GM18951 (cell line): ENCODE data around the gene PDCD1LG2.

ENCODE experiments used
- POLR2A ChIP-seq: IDR thresholded peaks from 4 replicates; pipeline ENCODE4 v1.6.1; 2011; ENCODE audit warnings: mild to moderate bottlenecking; ENCODE audit not compliant: insufficient read length, insufficient read depth; ENCODE audit errors: extremely low read depth
- in situ Hi-C: fragments of 300-500 bp; cut with MboI; formaldehyde crosslinking; loops from one replicate; pipeline ENCODE4 v1.12.0; 2022; ENCODE audit warnings: low sequenced_read_pairs, mixed read lengths, inconsistent platforms; ENCODE audit not compliant: unreplicated experiment

The PDCD1LG2 gene

GRCh38 chr9:5509573-5509972, 758 bp upstream of the PDCD1LG2 start:
- no peak for TF ChIP-seq POLR2A
- in situ Hi-C loops, result no loop called here

DNA sequence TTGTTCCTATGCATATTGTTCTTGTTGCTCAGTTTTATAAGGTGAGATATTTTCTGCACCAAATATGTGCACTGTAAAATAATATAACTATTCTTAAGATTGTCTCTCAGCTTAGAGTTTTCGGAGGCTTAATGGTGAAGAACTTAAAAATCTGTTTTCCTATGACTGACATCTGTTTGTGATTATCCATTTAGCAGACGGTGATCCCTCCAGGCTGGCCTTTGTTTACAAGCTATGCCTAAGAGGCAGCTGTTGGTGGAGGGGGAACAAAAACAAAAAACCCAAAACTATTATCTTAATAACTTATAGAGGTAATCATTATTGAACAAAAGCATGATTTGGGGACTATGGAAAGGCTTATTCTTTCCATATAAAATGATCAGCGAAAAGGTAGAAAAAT, 658 bp downstream of the PDCD1LG2 start:
- in situ Hi-C loops, result no loop called here
- no peak for TF ChIP-seq POLR2A

DNA sequence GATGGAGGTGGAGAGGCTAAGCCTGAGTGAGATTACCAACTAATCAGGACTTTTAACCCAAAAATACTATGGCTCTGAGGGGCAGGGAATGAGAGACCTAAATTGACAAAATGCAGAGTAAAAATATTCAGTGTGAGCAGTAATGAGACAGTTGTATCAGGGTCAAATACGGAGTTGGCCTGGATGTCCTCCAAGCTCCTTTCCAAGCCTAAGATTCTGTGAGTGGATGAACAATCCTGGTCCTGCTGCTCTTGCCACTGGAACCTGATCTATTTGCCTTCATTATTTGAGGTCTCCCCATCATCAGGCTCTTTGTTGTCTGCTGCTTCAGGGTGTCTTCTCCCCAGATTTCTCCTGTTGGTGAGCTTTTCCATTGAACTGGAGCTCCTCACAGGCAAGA, 1.1 kb downstream of the PDCD1LG2 start:
- in situ Hi-C loops, result no loop called here
- TF ChIP-seq POLR2A, result no peak

- in situ Hi-C loops, result no loop called here
- peak; percentile 29 for TF ChIP-seq POLR2A
Observed at GRCh38 chr9:5511935-5512580, 1.7 kb downstream of the PDCD1LG2 start.

DNA sequence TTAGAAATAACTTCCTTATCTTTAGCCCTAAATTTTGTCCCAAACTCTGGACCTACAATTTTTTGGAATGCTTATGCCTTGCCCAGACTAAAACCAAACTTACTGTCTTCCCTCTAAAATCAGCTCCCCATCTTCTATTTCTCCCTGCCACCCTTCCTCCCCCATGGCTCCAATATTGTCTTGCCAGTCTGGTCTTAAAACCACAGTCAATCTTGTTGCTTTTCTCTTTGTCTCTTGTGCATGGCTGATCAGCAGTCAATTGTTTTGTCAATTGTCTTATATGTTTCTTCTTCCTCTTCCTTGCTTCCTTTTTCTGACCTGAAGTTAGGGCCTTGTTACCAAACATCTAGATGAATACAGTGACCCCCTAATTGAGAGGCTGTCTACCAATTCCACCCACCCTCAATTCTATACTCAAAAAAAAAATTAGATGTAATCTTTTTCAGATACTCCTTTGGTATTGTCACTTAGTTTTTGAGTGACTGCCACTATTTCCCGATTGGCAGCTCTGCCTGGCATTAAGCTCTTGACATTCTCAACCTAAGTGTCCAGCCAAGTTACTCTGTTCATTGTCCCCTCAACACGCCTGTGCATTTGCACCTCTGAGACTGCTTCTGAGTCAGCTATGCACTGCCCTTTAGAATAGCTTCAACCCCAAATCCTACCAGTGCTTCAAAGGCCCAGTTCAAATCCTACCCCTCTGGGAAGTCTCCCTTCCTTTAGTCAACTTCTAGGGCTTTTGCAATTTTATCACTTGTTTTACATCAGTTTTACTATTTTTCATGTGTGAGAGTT, 2.5 kb downstream of the PDCD1LG2 start:
- in situ Hi-C loops, result no loop called here
- TF ChIP-seq POLR2A, result no peak

DNA sequence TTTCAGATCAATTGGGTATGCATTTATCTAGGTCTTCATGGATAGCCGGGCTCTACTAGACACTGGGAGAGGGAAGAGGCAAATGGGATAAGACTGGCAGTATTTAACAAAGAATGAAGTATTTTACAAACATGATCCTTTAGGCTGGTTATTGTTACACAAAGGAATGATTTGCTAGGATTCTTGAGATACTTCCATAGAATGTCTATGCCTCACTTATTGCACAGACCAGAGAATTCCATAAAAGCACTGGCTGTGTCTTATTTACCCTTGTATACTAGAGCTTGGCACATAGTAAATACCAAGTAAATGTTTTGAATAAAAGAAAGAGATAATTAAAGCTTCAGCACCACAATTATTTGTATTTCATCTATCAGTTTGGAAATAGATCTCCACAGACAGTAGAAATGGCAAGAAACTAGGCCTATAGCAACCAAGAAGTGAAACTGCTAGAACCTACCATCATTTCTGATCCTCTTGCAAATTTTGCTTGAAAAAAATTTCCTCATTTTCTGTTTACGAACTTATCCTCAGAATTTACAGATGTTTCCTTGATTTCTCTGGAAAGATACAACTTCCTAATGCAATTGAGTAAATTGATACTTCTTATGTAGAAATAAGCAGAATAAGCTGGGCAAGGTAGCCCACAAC, 3.8 kb downstream of the PDCD1LG2 start:
- in situ Hi-C loops, result no loop called here
- no peak for TF ChIP-seq POLR2A

DNA sequence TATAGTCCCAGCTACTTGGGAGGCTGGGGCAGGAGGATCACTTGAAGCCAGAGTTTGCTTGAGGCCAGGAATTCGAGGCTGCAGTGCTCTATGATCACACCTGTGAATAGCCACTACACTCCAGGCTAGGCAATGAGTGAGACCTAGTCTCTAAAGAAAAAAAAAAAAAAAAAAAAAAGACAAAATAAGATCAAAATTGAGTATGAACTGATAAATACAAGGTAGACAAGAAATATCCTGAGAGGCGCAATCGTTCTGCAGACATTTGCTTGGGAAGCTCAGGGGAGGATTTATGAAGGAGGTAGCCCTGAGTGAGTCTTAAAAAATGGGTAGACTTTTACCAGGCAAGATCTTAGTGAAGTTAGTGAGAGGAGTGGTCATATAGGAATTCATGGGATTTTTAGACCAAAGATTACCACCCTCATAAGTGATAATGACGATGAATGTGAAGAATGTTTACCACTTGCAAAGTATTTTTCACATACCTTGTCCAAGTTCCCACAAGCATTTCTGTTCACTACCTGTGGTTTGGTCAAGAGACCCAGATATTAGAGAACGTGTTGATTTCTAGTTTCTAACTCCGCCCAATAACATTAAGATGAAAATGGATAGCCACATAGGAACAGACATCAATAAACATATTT, 4.4 kb downstream of the PDCD1LG2 start:
- TF ChIP-seq POLR2A, result no peak
- in situ Hi-C loops, result no loop called here

DNA sequence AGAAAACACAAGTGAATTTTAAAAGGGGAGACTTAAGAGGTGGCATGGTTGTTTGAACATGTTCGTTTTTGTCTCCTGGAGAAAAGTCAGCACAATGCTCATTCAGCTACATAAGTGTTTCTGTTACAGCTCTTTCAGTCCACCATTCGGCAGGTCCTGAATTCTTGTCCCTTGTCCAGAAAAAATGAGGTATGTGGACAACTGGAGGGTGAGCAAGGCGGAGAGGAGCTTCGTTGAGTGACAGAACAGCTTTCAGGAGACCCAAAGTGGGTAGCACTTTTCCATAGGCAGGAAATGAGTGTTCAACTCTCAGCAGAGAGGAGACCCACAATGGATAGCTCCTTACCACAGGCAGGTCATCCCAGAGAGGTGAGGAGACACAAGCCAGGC, 4.9 kb downstream of the PDCD1LG2 start:
- no peak for TF ChIP-seq POLR2A
- in situ Hi-C loops, result no loop called here

DNA sequence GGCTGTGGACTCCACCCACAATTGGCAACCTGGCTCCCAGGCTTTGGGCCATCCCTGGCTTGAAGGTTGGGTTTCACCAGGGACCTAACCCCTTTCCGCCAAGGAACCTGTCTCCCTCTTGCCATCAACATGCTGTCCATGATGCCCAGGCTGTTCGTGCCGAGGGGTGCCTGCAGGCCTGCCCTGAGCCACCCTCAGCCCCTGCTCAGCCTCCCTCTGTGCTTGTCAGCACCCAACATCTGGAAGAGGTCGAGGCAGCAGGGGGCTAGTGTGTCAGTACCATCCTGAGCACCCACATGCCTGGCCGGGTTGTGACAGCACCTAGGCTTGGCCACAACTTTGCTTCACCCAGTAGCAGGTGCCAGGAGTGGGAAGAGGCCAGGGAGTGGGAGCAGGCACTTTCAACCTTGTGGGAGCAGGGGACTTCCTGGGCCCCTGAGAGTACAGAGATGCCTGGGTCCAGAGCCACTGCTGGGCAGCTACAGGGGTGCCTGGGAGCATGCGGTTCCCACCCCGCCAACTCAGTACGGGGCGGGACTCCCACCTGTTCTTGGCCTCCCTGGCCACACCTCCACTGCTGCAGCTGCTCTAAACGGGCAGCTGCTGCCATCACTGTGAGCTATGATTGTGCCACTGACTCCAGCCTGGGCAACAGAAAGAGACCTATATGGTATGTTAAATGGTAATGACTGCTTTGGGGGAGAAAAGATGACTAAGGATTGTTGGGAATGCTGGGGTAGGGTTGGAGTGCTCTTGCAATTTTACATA, 6.3 kb downstream of the PDCD1LG2 start:
- in situ Hi-C loops, result no loop called here
- TF ChIP-seq POLR2A, result no peak

DNA sequence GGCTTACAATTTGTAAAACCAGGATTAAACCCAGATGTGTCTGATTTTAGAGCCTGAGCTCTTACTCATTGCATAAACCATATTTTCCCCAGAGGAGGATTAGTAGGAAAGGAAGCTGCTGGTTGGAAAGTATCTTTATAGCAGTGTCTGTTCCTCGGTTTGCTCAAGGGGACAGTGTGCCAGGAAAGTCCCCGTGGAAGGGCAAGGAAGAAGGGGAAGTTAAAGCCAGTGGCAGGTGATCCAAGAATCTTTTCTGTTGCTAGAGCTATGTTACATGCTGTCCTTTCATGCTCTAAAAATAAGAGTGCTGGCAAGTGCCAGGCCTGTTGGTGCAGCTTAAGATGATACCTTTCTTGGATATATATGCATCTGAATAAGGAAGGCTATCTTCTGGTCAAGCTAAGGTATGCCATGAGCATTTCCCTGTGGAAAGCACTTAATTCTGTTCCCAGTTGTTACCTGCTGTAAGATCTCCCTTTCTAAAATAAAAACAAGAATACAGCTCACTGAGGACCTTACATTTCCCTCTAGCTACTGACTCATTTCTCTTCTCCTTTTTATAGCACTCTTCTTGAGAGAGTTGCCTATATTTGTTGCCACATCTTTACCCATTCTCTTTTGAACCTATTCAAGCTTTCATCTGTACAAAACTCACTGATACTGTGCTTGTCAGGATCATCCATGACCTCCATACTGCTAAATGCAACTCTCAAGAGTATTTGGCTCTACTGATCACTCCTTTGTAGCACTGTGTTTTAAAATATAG, 8.0 kb downstream of the PDCD1LG2 start:
- TF ChIP-seq POLR2A, result no peak
- in situ Hi-C loops, result no loop called here

- in situ Hi-C loops, result no loop called here
- TF ChIP-seq POLR2A, result no peak
Observed at GRCh38 chr9:5518937-5519319, 8.6 kb downstream of the PDCD1LG2 start.

- in situ Hi-C loops, result no loop called here
- no peak for TF ChIP-seq POLR2A
Observed at GRCh38 chr9:5524090-5524489, 13.8 kb downstream of the PDCD1LG2 start.
